Myocyte (in vitro differentiated cells): Measurements from ENCODE around the gene GDPD4. TPM values are rescaled to one million over a fixed set of nuclear protein-coding genes. Genes with fewer than 3 reads are reported as not detected.

ENCODE experiments used
- DNase-seq: peaks from one replicate; pipeline ENCODE4 v3.0.0-alpha.2; 2012; ENCODE audit warnings: low read depth
- total RNA-seq: library from RNA; depleted of rRNA; stranded (reverse); fragments of >200 nt; gene quantifications from 2 replicates; pipeline ENCODE4 v1.2.3, GENCODE V29; 2014

GDPD4 gene
- total RNA-seq, 1 donor from 2014 or later: not detected

DNA sequence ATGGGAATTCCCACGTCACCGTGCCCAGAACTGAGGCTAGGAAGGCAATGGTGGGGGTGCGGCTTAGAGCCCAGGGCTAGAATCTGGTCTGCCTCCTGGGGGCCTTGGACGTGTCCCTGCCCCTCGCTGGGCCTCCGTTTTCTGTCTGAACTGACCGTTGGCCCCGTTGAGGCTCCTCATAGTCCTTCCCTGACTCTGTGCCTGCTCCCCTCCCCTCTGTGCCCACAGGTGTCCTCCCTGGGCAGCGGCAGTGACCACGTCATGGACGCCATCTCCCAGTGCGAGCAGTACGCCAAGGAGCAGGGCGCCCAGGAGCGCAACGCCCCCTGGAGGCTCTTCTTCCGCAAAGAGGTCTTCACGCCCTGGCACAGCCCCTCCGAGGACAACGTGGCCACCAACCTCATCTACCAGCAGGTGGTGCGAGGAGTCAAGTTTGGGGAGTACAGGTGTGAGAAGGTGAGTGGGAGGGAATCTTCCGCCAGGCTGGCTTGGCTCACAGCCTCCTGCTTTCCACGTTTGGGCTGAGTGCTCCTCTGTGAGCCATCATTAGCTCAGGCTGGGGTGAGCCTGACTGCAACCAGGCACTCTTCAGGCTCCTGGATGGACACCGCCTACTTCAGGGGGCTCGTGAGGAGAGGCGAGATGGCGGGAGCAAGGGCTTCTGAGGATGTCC is 109.5 kb downstream of the GDPD4 start:
- DNase-seq: no peak

- no peak for DNase-seq
Measured at GRCh38 chr11:77191429-77191822, 110.1 kb downstream of the GDPD4 start.

DNA sequence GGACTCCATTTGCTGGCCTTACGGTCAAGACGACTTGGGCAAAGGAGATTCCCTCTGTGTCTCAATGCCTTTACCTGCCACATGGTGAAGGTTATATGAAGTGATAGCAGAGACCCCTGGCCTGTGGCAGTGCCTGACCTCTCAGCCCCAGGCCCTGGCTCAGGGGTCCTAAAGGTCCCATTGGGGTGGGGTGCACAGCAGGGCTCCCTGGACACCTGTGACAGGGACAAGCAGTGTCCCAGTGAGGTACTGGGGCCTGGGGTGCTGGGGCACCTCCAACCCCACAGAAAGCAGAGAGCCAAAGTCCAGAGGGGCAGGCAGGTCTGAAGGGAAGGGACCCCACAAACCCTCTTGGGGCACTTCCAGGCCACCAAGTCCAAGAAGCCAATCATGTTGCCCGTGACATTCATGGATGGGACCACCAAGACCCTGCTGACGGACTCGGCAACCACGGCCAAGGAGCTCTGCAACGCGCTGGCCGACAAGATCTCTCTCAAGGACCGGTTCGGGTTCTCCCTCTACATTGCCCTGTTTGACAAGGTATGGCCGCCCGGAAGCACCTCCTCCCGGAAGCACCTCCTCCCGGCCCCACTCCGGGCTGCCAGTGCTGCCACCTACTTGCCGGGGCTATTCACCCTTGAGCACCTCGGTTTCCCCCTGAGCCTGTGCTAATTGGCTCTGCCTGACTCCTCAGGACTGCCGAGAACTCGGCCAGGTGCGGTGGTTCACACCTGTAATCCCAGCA is 111.0 kb downstream of the GDPD4 start:
- DNase-seq: no peak

DNA sequence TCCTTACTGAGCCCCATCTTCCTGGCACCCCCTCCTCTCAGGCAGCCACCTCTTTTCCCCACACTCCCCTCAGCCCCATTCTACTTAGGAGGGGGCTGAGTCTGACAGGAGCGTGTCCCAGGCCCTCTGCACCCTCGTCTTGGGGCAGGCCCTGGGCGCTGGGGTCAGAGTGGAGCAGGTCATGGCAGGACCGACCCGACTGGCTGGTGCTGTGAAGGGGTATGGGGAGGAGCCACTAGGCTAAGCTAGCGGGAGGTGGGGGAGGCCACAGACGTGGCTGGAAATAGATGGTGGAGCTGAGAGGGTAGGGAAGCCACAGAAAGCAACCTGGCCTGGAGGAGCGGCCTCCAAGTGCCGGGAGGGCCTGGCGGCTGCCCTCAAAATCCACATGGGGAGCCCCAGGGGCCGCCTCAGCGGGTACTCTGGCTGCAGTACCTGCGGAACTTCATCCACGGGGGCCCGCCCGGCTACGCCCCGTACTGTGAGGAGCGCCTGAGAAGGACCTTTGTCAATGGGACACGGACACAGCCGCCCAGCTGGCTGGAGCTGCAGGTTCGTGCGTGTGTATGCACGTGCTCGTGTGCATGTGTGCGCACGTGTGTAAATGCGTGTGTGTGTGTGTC is 111.8 kb downstream of the GDPD4 start:
- DNase-seq: no peak

DNA sequence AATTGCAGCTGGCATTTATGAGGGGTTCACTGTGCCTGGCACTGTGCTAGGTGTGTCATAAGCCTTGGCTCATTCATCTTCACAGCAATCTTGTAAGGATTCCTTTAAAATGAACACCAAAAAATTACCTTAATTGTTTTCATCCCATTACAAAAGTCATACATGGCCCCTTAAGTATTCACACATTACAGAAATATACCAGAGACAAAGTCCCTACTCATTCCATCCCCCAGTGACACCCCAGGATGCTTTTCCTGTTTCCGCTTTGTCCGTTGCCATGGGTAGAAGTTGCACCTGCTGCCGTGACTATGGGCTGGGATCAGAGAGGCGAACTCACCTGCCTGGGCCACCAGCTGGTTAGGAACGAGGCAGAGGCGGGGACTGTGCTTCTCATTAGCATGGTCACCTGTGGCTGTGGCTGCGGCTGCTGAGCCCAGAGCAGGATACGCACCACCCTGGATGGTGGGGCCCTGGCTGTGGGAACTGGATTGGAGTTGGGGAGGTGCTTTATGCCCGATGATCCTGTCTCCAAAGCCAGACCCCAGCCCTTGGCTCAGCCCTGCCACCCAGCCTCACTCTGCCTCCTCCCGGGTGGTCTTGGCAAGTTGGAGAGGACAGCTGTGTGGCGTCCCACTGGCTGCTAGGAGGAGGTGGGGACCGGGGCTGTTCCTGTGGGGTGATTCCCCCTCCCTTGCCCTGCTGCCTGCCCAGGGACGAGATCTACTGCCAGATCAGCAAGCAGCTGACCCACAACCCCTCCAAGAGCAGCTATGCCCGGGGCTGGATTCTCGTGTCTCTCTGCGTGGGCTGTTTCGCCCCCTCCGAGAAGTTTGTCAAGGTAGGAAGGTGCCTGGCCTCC is 112.6 kb downstream of the GDPD4 start:
- DNase-seq: no peak

DNA sequence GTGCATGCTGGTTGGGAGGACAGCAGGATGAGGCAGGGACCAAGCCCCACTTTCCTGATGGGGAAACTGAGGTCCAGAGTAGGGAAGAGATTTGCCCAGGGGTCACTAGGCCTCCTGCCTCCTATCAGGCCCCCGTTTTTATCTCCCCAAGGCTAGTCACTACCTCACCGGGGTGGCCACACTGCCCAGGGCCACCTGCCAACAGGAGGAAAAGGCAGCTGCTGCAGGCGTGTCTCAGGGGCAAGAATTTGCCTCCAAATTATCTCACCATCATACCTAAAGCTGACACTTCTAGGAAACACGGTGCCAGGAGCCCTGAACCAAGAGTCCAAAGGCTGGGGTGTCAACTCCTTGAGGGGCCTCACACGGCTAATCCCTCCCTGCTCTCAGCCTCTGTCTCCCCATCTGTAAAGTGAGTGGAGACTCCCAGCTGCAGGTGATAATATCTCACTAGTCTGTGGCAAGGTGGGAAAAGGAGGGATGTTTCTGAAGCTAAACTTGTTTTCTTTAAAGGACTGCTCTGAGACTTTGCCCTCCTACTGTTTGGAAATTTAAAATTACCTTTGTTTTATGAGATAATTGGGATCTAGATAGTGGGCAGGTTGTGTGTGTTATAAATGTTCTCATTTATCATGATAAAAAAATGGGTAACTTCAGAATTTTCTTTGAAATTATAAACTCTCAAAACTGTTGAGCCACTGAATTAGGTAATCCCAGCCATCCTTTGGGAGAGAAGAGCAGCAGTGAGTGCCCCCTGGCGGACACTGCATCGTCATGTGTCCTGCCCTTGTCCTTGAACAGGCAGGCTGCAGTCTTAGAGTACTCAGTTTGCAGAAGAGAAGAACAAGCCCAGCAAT is 113.5 kb downstream of the GDPD4 start:
- DNase-seq: peak; percentile 88

DNA sequence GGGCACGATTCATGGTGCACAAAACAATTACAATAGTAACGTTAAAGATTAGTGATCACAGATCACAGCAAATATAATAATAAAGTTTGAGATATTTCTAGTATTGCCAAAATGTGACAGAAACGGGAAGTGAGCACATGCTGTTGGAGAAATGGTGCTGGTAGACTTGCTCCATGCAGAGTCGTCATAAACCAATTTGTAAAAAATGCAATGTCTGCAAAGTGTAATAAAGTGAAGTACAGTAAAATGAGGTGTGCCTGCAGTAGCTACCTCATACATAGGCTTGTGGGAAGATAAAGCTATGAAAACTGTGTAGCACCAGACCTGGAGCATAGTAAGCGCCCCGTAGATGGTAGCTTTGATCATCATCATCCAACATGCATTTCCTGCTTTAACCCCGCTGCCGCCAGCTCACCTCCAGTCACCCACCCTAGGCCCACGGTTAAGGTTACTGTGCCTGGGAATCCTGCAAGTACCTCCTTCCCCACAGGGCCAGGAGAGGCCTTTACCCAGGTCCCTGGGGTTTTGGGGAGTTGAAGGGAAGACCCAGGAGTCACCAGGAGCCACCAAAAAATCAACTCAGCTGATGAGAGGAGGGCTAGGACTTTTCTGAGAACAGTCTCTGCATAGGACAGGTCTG is 114.3 kb downstream of the GDPD4 start:
- no peak for DNase-seq

DNA sequence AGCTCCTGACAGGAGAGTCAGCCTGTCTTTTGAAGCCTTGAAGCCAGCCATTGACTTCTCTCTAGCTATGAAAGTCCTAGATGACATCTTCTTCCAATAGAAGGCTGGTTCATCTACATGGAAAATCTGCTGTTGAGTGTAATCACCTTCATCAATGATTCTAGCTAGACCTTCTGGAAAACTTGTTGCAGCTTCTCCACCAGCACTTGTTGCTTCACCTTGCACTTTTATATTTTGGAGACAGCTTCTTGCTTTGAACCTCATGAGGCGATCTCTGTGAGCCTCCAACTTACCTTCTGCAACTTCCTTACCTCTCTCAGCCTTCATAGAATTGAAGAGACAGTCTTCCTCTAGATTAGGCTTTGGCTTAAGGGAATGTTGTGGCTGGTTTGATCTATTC is 115.2 kb downstream of the GDPD4 start:
- DNase-seq: no peak

DNA sequence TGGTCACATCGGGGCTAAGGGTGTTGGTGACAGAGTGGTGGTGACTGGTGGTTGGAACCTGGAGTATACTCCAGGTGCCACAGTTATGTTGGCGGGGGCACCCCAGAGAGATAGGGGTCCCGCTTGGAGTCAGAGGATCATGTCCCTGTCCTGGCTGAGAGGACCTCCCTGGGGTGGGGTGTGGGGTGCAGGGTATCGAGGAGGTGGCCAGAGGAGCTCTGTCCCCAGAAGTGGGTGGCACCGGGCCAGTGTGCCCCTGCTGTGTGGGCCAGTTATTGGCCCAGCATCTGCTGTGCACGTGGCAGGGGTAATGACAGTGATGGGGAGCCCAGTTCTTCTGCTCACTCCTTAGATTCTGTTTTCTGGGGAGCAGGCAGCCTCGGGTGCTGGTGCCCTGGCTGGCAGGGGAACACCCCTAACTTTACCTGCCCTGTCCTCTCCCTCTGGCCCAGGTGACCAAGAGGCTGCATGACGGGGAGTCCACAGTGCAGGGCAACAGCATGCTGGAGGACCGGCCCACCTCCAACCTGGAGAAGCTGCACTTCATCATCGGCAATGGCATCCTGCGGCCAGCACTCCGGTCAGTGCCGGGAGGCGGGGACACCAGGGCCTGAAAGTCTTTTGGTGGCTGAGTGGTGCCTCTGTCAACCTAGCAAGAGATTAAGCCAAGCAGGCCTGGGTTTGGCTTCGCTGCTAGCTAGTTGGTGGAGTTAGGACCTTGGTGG is 117.2 kb downstream of the GDPD4 start:
- DNase-seq: no peak

DNA sequence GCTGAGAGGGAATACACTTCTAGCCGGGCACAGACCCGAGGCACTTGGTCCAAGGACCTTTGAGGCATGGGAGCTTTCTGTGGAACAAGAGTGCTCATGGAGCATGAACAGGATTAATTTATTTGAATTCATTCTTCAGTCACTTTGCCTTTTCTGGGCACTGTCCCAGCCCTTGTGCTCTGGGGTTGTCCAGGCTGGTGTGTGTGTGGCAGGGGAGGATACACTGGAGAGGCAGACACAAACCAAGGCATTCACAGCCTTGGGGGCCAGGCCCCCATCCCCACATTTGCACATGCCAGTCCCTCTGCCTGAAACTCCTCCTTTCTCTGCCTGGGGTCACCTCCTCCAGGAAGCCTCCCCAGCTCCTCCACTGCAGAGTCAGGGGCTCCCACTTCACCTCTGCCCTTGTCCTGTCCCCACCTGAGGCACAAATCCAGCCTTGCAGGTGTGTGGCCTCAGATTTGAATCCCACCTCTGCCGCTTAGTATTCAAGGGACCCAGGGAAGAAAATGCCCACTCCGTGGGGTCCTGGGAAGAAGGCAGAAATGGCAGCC is 118.0 kb downstream of the GDPD4 start:
- no peak for DNase-seq

- no peak for DNase-seq
Measured at GRCh38 chr11:77182542-77183430, 118.7 kb downstream of the GDPD4 start.

- no peak for DNase-seq
Measured at GRCh38 chr11:77181799-77182541, 119.5 kb downstream of the GDPD4 start.

GRCh38 chr11:77181226-77181625 is 120.3 kb downstream of the GDPD4 start:
- DNase-seq: no peak

- no peak for DNase-seq
Measured at GRCh38 chr11:77180346-77180745, 121.1 kb downstream of the GDPD4 start.

DNA sequence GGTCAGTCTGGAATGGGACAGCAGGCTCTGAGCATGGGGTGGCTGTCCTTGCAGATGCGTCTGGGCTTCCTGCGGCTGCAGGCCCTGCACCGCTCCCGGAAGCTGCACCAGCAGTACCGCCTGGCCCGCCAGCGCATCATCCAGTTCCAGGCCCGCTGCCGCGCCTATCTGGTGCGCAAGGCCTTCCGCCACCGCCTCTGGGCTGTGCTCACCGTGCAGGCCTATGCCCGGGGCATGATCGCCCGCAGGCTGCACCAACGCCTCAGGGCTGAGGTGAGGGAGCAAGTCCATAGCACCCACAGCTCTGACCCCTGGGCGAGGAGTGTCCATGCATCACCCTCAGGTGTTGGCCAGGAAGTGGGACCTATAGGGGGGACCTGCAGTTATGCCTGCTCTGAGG is 121.8 kb downstream of the GDPD4 start:
- DNase-seq: no peak

DNA sequence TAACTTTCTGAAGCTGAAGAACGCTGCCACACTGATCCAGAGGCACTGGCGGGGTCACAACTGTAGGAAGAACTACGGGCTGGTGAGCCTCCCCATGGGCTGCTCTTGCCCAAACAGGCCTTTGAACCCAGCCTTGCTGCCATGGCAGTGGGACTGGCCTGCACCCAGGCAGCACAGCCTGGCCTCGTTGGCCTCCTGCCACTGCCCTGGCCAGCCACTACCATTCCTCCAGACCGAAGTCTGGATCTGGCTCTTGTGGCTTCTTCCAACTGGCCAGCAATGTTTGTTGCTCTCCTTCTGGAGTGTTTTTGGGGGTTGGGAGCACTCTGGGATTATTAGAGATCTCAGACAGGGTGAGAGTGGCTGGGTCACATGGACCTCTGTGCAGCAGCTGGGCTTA is 122.4 kb downstream of the GDPD4 start:
- peak; percentile 74 for DNase-seq

- no peak for DNase-seq
Measured at GRCh38 chr11:77178150-77178549, 123.3 kb downstream of the GDPD4 start.
